Body of pancreas (tissue), 4 donors: ENCODE measurements around the gene ADAMTS2.

Experiments
- CTCF ChIP-seq, 7 experiments: fragments of 450-650 bp in 4 of 7; fragments of 200-600 bp in 3 of 7; sonication (generic) in 3 of 7; IDR thresholded peaks; one replicate each; pipeline ENCODE4 v1.5.1; 2016 to 2019; ENCODE audit warnings: antibody characterized with exemption in 7 of 7
- POLR2A ChIP-seq, 3 donors: fragments of 450-650 bp; IDR thresholded peaks; one replicate each; pipeline ENCODE4 v1.6.1; 2016; ENCODE audit warnings: antibody characterized with exemption in 3 of 3, mild to moderate bottlenecking in 2 of 3

GRCh38 chr5:179210478-179210877 is 134.8 kb downstream of the ADAMTS2 start:
- TF ChIP-seq CTCF (IDR thresholded peaks at IDR 0.05) (no peak), POLR2A (IDR thresholded peaks at IDR 0.05) (no peak)
